ENCODE data around the gene BAG3. TPM values are rescaled to one million over a fixed set of nuclear protein-coding genes. Genes with fewer than 3 reads are reported as not detected.

Gene BAG3
- total and polyA plus RNA-seq, 9 of the 15 experiments (the other 6 are each of a cell fraction or from before 2014, with no cell fraction given) = 2.6 to 27.4 (median 7.2) TPM

DNA sequence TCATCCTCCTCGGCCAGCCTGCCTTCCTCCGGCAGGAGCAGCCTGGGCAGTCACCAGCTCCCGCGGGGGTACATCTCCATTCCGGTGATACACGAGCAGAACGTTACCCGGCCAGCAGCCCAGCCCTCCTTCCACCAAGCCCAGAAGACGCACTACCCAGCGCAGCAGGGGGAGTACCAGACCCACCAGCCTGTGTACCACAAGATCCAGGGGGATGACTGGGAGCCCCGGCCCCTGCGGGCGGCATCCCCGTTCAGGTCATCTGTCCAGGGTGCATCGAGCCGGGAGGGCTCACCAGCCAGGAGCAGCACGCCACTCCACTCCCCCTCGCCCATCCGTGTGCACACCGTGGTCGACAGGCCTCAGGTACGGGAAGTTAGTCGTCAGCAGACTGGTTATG, 21.1 kb downstream of the BAG3 start:
- intact Hi-C loops (cut with micrococcal nuclease) (no loop called here), in situ Hi-C loops (cut with MboI) (no loop called here)
- H3K4me1 ChIP-seq (replicated peaks in 1 of 2; ENCODE audit: control insufficient read depth in 2 of 2, insufficient read depth in 2 of 2, low read length in 2 of 2) = peaks cover 8 to 12% of the 10 kb centered on the region in 2 experiments; a peak in 4 of 5 replicates
- ChIA-PET POLR2A (no interaction called here), CTCF (ENCODE audit: low intra/inter-chr PET ratio) (no interaction called here)
- DNase-seq (ENCODE audit: extremely low read depth in 1 of 4, low spot score in 3 of 4) (no peak), ATAC-seq (no peak), FAIRE-seq (no peak)
- WGBS (ENCODE audit: insufficient coverage, low coverage, missing lambda C conversion rate) = 96% methylated on average over 15 of the region's 23 CpGs
- no peaks in the 10 kb centered on the region for H3K27me3 ChIP-seq (ENCODE audit: control insufficient read depth in 2 of 2, insufficient read depth in 2 of 2, low read length in 2 of 2)
- TF ChIP-seq ZNF507 (tag; conservative IDR thresholded peaks at IDR 0.05) (no peak), ILF3 (IDR thresholded peaks at IDR 0.05; ENCODE audit: borderline replicate concordance) (no peak), HMG20B (CRISPR knock-in tag; IDR thresholded peaks at IDR 0.05) (no peak), POLR2G (IDR thresholded peaks at IDR 0.05; ENCODE audit: low read depth, low read length) (peak; percentile 24; the same call in 1 of the 2 replicates), PTRF (tag; IDR thresholded peaks at IDR 0.05) (no peak), SP1 (CRISPR knock-in tag; IDR thresholded peaks at IDR 0.05) (no peak)
- no peak overlapping the region for H3K27ac ChIP-seq (ENCODE audit: extremely low read depth, low read depth, low read length)
- peaks cover 81% of the 10 kb centered on the region; the same call in 2 of the 3 replicates for H3K36me3 ChIP-seq (ENCODE audit: control insufficient read depth, insufficient read depth, low read length)
- no peak overlapping the region for H3K4me3 ChIP-seq
- H3K9ac ChIP-seq (ENCODE audit: insufficient read depth in 1 of 2, low read depth in 2 of 2, low read length in 2 of 2) = no peak overlapping the region
- no peaks in the 10 kb centered on the region for H3K9me3 ChIP-seq (replicated peaks; ENCODE audit: control insufficient read depth, insufficient read depth, low read depth, low read length)
- H3K4me2 ChIP-seq (ENCODE audit: insufficient read depth, low read length) = no peak overlapping the region
- no TSS peak for BruUV-seq (replicated peaks)
- no peak overlapping the region for H2AFZ ChIP-seq (ENCODE audit: low read depth, low read length)
- H3K9me1 ChIP-seq (ENCODE audit: control insufficient read depth, insufficient read depth, low read length) = peaks cover 8% of the 10 kb centered on the region
- peaks cover 21% of the 10 kb centered on the region for H3K79me2 ChIP-seq (ENCODE audit: control insufficient read depth, insufficient read depth, low read length)
- peaks cover 17% of the 10 kb centered on the region for H4K20me1 ChIP-seq (replicated peaks; ENCODE audit: control insufficient read depth, insufficient read depth, low read length)

- CTCF ChIA-PET (ENCODE audit: low intra/inter-chr PET ratio) = no interaction called here
- H3K79me2 ChIP-seq (ENCODE audit: control insufficient read depth, insufficient read depth, low read length) = peaks cover 11% of the 10 kb centered on the region
Measured at GRCh38 chr10:119673271-119673670, 22.1 kb downstream of the BAG3 start.

More at GRCh38 chr10:119673271-119673670, 22.1 kb downstream of the BAG3 start:
- ATAC-seq = peak; percentile 19; the same call in 2 of the 3 replicates
- H4K20me1 ChIP-seq (replicated peaks; ENCODE audit: control insufficient read depth, insufficient read depth, low read length) = peaks cover 8% of the 10 kb centered on the region
- H3K36me3 ChIP-seq (ENCODE audit: control insufficient read depth, insufficient read depth, low read length) = peaks cover 79% of the 10 kb centered on the region; the same call in 2 of the 3 replicates
- no peak overlapping the region for H3K9ac ChIP-seq (ENCODE audit: insufficient read depth in 1 of 2, low read depth in 2 of 2, low read length in 2 of 2)
- intact Hi-C loops (cut with micrococcal nuclease) = no loop called here
- in situ Hi-C loops (cut with MboI) = no loop called here
- DNase-seq (ENCODE audit: extremely low read depth in 1 of 4, low spot score in 3 of 4) = peak in 1 of 4 experiments; percentile 30
- WGBS (ENCODE audit: insufficient coverage, low coverage, missing lambda C conversion rate) = 47% methylated on average over 4 of the region's 4 CpGs
- no peak overlapping the region for H3K27ac ChIP-seq (ENCODE audit: extremely low read depth, low read depth, low read length)
- POLR2A ChIA-PET = interaction anchor here (0.7 kb wide), 1 partner anchor 41 kb away, joined by 5 read pairs; no protein-coding TSS in a partner anchor
- H3K9me1 ChIP-seq (ENCODE audit: control insufficient read depth, insufficient read depth, low read length) = peaks cover 2% of the 10 kb centered on the region
- peaks cover 0 to 2% of the 10 kb centered on the region in 2 experiments; a peak in 3 of 5 replicates for H3K4me1 ChIP-seq (replicated peaks in 1 of 2; ENCODE audit: control insufficient read depth in 2 of 2, insufficient read depth in 2 of 2, low read length in 2 of 2)
- H3K27me3 ChIP-seq (ENCODE audit: control insufficient read depth in 2 of 2, insufficient read depth in 2 of 2, low read length in 2 of 2) = no peaks in the 10 kb centered on the region
- no TSS peak for BruUV-seq (replicated peaks)
- H2AFZ ChIP-seq (ENCODE audit: low read depth, low read length) = no peak overlapping the region
- no peaks in the 10 kb centered on the region for H3K9me3 ChIP-seq (replicated peaks; ENCODE audit: control insufficient read depth, insufficient read depth, low read depth, low read length)
- TF ChIP-seq AFF4 (CRISPR knock-in tag; IDR thresholded peaks at IDR 0.05) = no peak
- no peak for TF ChIP-seq NFATC3 (IDR thresholded peaks at IDR 0.05)
- no peak for TF ChIP-seq SIX5 (IDR thresholded peaks at IDR 0.05; ENCODE audit: borderline replicate concordance in 1 of 2, insufficient read depth in 1 of 2, low read depth in 1 of 2, low read length in 2 of 2)
- H3K4me3 ChIP-seq = no peak overlapping the region
- H3K4me2 ChIP-seq (ENCODE audit: insufficient read depth, low read length) = no peak overlapping the region
- no peak for FAIRE-seq
